ENCODE data around the gene IL2RA.

IL2RA gene

GRCh38 chr10:6079044-6079443 lies 16.9 kb upstream of the IL2RA start:
- no peak overlapping the region for H3K4me3 ChIP-seq (ENCODE audit: low read length)

GRCh38 chr10:6077071-6077675 lies 15.0 kb upstream of the IL2RA start:
- Histone ChIP-seq H3K4me1 (ENCODE audit: control insufficient read depth, low read depth, low read length) (no peaks in the 10 kb centered on the region), H3K27me3 (ENCODE audit: control insufficient read depth, insufficient read depth, low read length) (no peaks in the 10 kb centered on the region)

More at GRCh38 chr10:6079044-6079443, 16.9 kb upstream of the IL2RA start:
- no peaks in the 10 kb centered on the region for H3K9me3 ChIP-seq (ENCODE audit: control insufficient read depth, low read depth, low read length)
- H3K27me3 ChIP-seq (ENCODE audit: control insufficient read depth, insufficient read depth, low read length), result no peaks in the 10 kb centered on the region
- H3K4me1 ChIP-seq (ENCODE audit: control insufficient read depth, low read depth, low read length), result no peaks in the 10 kb centered on the region
- no peaks in the 10 kb centered on the region for H3K36me3 ChIP-seq (ENCODE audit: control insufficient read depth, low read depth, low read length)
- no peak overlapping the region for H3K9ac ChIP-seq (ENCODE audit: low read length)
- H3K27ac ChIP-seq (ENCODE audit: low read length), result no peak overlapping the region

GRCh38 chr10:6074489-6075301 lies 12.5 kb upstream of the IL2RA start:
- no peak overlapping the region for H3K4me3 ChIP-seq (ENCODE audit: low read length)
- H3K36me3 ChIP-seq (ENCODE audit: control insufficient read depth, low read depth, low read length), result no peaks in the 10 kb centered on the region
- no peaks in the 10 kb centered on the region for H3K4me1 ChIP-seq (ENCODE audit: control insufficient read depth, low read depth, low read length)
- no peak overlapping the region for H3K9ac ChIP-seq (ENCODE audit: low read length)
- no peaks in the 10 kb centered on the region for H3K9me3 ChIP-seq (ENCODE audit: control insufficient read depth, low read depth, low read length)
- H3K27me3 ChIP-seq (ENCODE audit: control insufficient read depth, insufficient read depth, low read length), result no peaks in the 10 kb centered on the region
- no peak overlapping the region for H3K27ac ChIP-seq (ENCODE audit: low read length)

More at GRCh38 chr10:6077071-6077675, 15.0 kb upstream of the IL2RA start:
- H3K9ac ChIP-seq (ENCODE audit: low read length), result no peak overlapping the region
- H3K36me3 ChIP-seq (ENCODE audit: control insufficient read depth, low read depth, low read length), result no peaks in the 10 kb centered on the region
- H3K27ac ChIP-seq (ENCODE audit: low read length), result no peak overlapping the region
- H3K4me3 ChIP-seq (ENCODE audit: low read length), result no peak overlapping the region
- no peaks in the 10 kb centered on the region for H3K9me3 ChIP-seq (ENCODE audit: control insufficient read depth, low read depth, low read length)

- H3K4me1 ChIP-seq (ENCODE audit: control insufficient read depth, low read depth, low read length), result no peaks in the 10 kb centered on the region
- H3K27me3 ChIP-seq (ENCODE audit: control insufficient read depth, insufficient read depth, low read length), result no peaks in the 10 kb centered on the region
- H3K4me3 ChIP-seq (ENCODE audit: low read length), result no peak overlapping the region
- no peaks in the 10 kb centered on the region for H3K9me3 ChIP-seq (ENCODE audit: control insufficient read depth, low read depth, low read length)
- no peaks in the 10 kb centered on the region for H3K36me3 ChIP-seq (ENCODE audit: control insufficient read depth, low read depth, low read length)
- H3K9ac ChIP-seq (ENCODE audit: low read length), result no peak overlapping the region
- H3K27ac ChIP-seq (ENCODE audit: low read length), result no peak overlapping the region
Observed at GRCh38 chr10:6072215-6072934, 10.2 kb upstream of the IL2RA start.

- Histone ChIP-seq H3K36me3 (ENCODE audit: control insufficient read depth, low read depth, low read length) (no peaks in the 10 kb centered on the region), H3K4me3 (ENCODE audit: low read length) (no peak overlapping the region), H3K9ac (ENCODE audit: low read length) (no peak overlapping the region), H3K27me3 (ENCODE audit: control insufficient read depth, insufficient read depth, low read length) (no peaks in the 10 kb centered on the region), H3K4me1 (ENCODE audit: control insufficient read depth, low read depth, low read length) (no peaks in the 10 kb centered on the region), H3K9me3 (ENCODE audit: control insufficient read depth, low read depth, low read length) (no peaks in the 10 kb centered on the region), H3K27ac (ENCODE audit: low read length) (no peak overlapping the region)
Observed at GRCh38 chr10:6071181-6072175, 9.3 kb upstream of the IL2RA start.

- no peak overlapping the region for H3K27ac ChIP-seq (ENCODE audit: low read length)
- no peak overlapping the region for H3K4me3 ChIP-seq (ENCODE audit: low read length)
- H3K9me3 ChIP-seq (ENCODE audit: control insufficient read depth, low read depth, low read length), result no peaks in the 10 kb centered on the region
- no peaks in the 10 kb centered on the region for H3K36me3 ChIP-seq (ENCODE audit: control insufficient read depth, low read depth, low read length)
- H3K9ac ChIP-seq (ENCODE audit: low read length), result no peak overlapping the region
- no peaks in the 10 kb centered on the region for H3K4me1 ChIP-seq (ENCODE audit: control insufficient read depth, low read depth, low read length)
- H3K27me3 ChIP-seq (ENCODE audit: control insufficient read depth, insufficient read depth, low read length), result no peaks in the 10 kb centered on the region
Observed at GRCh38 chr10:6070660-6071059, 8.5 kb upstream of the IL2RA start.

GRCh38 chr10:6069081-6069931 lies 7.1 kb upstream of the IL2RA start:
- no peak overlapping the region for H3K27ac ChIP-seq (ENCODE audit: low read length)
- H3K9ac ChIP-seq (ENCODE audit: low read length), result no peak overlapping the region
- H3K4me1 ChIP-seq (ENCODE audit: control insufficient read depth, low read depth, low read length), result no peaks in the 10 kb centered on the region
- H3K9me3 ChIP-seq (ENCODE audit: control insufficient read depth, low read depth, low read length), result no peaks in the 10 kb centered on the region
- no peaks in the 10 kb centered on the region for H3K36me3 ChIP-seq (ENCODE audit: control insufficient read depth, low read depth, low read length)
- no peaks in the 10 kb centered on the region for H3K27me3 ChIP-seq (ENCODE audit: control insufficient read depth, insufficient read depth, low read length)
- no peak overlapping the region for H3K4me3 ChIP-seq (ENCODE audit: low read length)

GRCh38 chr10:6068422-6068821 lies 6.3 kb upstream of the IL2RA start:
- no peak overlapping the region for H3K9ac ChIP-seq (ENCODE audit: low read length)
- no peaks in the 10 kb centered on the region for H3K4me1 ChIP-seq (ENCODE audit: control insufficient read depth, low read depth, low read length)
- H3K36me3 ChIP-seq (ENCODE audit: control insufficient read depth, low read depth, low read length), result no peaks in the 10 kb centered on the region
- H3K4me3 ChIP-seq (ENCODE audit: low read length), result no peak overlapping the region
- no peak overlapping the region for H3K27ac ChIP-seq (ENCODE audit: low read length)
- H3K9me3 ChIP-seq (ENCODE audit: control insufficient read depth, low read depth, low read length), result no peaks in the 10 kb centered on the region
- H3K27me3 ChIP-seq (ENCODE audit: control insufficient read depth, insufficient read depth, low read length), result no peaks in the 10 kb centered on the region

GRCh38 chr10:6068006-6068405 lies 5.8 kb upstream of the IL2RA start:
- Histone ChIP-seq H3K27ac (ENCODE audit: low read length) (no peak overlapping the region), H3K9me3 (ENCODE audit: control insufficient read depth, low read depth, low read length) (no peaks in the 10 kb centered on the region), H3K36me3 (ENCODE audit: control insufficient read depth, low read depth, low read length) (no peaks in the 10 kb centered on the region), H3K4me1 (ENCODE audit: control insufficient read depth, low read depth, low read length) (no peaks in the 10 kb centered on the region), H3K27me3 (ENCODE audit: control insufficient read depth, insufficient read depth, low read length) (no peaks in the 10 kb centered on the region), H3K4me3 (ENCODE audit: low read length) (no peak overlapping the region), H3K9ac (ENCODE audit: low read length) (no peak overlapping the region)

GRCh38 chr10:6067457-6067856 lies 5.3 kb upstream of the IL2RA start:
- Histone ChIP-seq H3K27me3 (ENCODE audit: control insufficient read depth, insufficient read depth, low read length) (no peaks in the 10 kb centered on the region), H3K4me1 (ENCODE audit: control insufficient read depth, low read depth, low read length) (no peaks in the 10 kb centered on the region), H3K9ac (ENCODE audit: low read length) (no peak overlapping the region), H3K27ac (ENCODE audit: low read length) (no peak overlapping the region), H3K36me3 (ENCODE audit: control insufficient read depth, low read depth, low read length) (no peaks in the 10 kb centered on the region), H3K9me3 (ENCODE audit: control insufficient read depth, low read depth, low read length) (no peaks in the 10 kb centered on the region), H3K4me3 (ENCODE audit: low read length) (no peak overlapping the region)

Data from iPS-18a (cell line).